Measurements from ENCODE around the gene HINT3. TPM values are rescaled to one million over a fixed set of nuclear protein-coding genes. Genes with fewer than 3 reads are reported as not detected.

HINT3 gene
- total RNA-seq, 2 experiments from 2014 or later, result 10.6 to 10.8 TPM

DNA sequence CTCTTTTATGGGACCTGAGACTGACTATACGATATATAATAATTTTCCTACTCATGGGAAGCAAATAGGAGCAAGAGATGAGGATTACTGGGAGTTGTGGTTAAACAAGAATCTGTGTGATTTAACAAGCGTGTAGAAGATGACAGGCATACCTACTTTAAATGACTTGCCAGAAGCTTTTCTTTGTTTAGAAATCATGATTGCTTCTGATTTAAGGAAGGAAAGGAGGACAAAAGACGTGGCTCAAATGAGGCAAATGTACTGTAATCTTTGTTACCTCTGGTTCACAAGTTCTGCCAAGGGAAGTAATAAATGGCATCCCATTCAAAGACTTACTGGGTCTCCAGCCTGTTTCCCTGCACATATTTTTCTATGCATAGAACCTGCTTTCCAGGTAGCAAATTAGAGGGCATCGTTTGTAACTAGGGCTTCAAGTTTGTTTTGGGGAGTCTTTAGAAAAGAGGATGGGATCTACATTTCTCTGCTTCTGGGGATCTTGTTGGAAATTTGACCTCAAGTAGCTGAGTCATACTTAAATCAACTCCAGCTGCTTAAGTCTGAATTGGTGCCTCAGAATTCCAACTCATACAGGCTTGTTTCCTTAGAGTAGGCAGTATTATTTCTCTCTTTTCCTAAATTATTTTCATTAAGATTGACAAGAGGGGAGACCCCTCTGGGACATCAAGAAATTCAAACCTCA is 26.8 kb downstream of the HINT3 start:
- Mint-ChIP-seq H3K9me3 (no peaks in the 10 kb centered on the region), H3K27me3 (no peaks in the 10 kb centered on the region), H3K36me3 (no peaks in the 10 kb centered on the region), H3K4me3 (no peak overlapping the region), H3K4me1 (peaks cover 3% of the 10 kb centered on the region), H3K27ac (no peak overlapping the region)
- POLR2A ChIA-PET, result no interaction called here
- no peak for ATAC-seq (ENCODE audit: low read depth)
- no peak for DNase-seq

DNA sequence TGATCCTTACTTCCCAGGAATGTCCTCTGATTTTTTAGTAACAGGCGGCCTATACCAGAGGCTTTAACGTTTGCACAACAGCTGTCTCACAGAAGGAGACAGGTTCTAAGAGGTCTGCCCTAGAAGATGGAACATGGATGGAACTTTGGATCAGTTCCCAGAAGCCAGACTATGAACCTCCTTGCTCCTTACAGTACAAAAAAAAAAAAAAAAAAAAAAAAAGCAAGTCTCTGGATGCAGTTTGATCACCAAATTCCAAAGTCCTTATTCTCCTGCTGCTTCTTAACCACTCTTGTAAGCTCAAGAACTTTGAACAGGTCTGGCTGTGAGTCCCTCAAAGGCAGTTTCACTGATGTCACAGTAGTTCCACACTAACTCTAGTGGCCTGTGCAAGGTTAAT is 27.7 kb downstream of the HINT3 start:
- Mint-ChIP-seq H3K9me3 (no peaks in the 10 kb centered on the region), H3K27ac (no peak overlapping the region), H3K36me3 (no peaks in the 10 kb centered on the region), H3K4me1 (peaks cover 4% of the 10 kb centered on the region), H3K27me3 (no peaks in the 10 kb centered on the region), H3K4me3 (no peak overlapping the region)
- DNase-seq (no peak), ATAC-seq (ENCODE audit: low read depth) (no peak)
- POLR2A ChIA-PET, result interaction anchor here (0.7 to 4.8 kb wide), 3 partner anchors 33 to 356 kb away, joined by 4 to 37 read pairs (median 9); partner anchors contain the start of gene NCOA7

DNA sequence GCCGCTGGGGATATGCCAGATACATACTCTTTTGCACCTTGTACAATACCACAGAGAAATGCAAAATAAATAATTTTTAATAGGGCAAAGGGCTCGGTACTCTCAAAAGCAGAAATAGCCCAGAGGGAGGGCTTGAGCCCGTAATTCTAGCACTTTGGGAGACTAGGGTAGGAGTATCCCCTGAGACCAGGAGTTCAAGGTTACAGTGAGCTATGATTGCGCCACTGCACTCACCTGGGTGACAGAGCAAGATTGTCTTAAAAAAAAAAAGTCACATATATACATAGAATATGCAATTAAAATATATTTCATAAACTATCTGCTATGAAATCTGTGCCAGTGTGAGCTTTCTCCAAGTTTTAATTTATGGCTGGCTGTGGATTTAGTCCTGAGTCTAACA is 29.0 kb downstream of the HINT3 start:
- no peaks in the 10 kb centered on the region for H3K36me3 Mint-ChIP-seq
- POLR2A ChIA-PET, result interaction anchor here (1.1 to 4.8 kb wide), 7 partner anchors 9 to 204 kb away, joined by 3 to 37 read pairs (median 6); partner anchors contain the start of gene NCOA7
- DNase-seq (no peak), ATAC-seq (ENCODE audit: low read depth) (no peak)
- H3K9me3 Mint-ChIP-seq, result no peaks in the 10 kb centered on the region
- peak overlapping the region; percentile 31 for H3K4me3 Mint-ChIP-seq
- no peak overlapping the region for H3K27ac Mint-ChIP-seq
- no peaks in the 10 kb centered on the region for H3K27me3 Mint-ChIP-seq
- peaks cover 9% of the 10 kb centered on the region for H3K4me1 Mint-ChIP-seq

DNA sequence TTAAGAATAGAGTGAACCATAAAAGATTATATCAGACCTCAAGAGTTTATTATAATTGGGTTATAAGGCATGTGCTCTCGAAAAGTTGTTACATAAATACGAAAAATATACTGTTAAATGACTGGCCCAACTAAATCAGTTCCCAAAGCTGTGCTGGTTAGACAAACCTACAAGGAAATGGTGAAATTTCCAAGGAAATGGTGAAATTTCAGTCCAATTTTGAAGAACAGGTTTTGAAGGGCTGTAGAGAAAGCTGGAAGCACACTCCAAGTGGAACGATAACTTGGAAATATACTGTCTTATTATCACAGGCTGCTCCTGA is 29.4 kb downstream of the HINT3 start:
- DNase-seq (no peak), ATAC-seq (ENCODE audit: low read depth) (no peak)
- H3K4me3 Mint-ChIP-seq, result no peak overlapping the region
- H3K4me1 Mint-ChIP-seq, result peaks cover 9% of the 10 kb centered on the region
- H3K36me3 Mint-ChIP-seq, result no peaks in the 10 kb centered on the region
- POLR2A ChIA-PET, result interaction anchor here (0.9 to 4.8 kb wide), 10 partner anchors 9 to 684 kb away, joined by 3 to 37 read pairs (median 4); partner anchors contain the start of genes HDDC2 and NCOA7
- no peak overlapping the region for H3K27ac Mint-ChIP-seq
- H3K9me3 Mint-ChIP-seq, result no peaks in the 10 kb centered on the region
- H3K27me3 Mint-ChIP-seq, result no peaks in the 10 kb centered on the region

DNA sequence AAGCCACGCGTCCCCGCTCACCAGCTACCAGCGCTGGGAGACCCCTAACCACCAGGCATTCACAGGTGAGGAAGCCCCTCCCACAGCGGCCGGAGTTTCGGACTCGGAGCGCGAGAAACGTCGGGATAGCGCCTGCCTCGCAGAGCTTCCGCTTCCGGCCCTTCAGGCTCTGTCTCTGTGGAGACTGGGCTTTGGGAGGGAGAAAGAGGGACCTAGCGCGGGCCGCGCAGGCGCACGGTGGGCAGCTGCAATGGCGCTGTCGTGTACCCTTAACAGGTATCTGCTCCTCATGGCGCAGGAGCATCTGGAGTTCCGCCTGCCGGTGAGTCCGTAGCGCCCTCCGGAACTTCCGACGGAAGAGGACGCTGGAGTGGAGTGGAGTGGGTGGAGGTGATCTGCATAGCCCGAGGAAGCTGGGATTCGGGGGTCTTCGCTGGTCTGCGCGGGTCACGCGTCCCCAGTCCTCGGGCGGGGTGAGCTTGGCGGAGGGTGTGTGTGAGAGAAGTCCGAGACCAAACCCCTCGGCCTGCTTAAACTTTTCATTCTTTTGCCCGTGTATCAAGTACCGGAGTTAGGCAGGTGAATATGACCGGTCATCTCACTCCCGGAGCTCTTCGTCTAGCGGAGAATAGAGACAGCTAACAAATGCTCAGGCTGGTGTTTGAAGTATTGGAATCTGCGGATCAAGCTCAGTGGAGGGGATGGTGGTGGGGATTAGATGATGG is 29.9 kb downstream of the HINT3 start, which contains the start of gene TRMT11:
Gene TRMT11, plus strand, starts transcription at position 240 of the 725 bp plus-strand sequence. Its CDS starts 11 bp downstream, at position 251.
- Mint-ChIP-seq H3K27me3 (no peaks in the 10 kb centered on the region), H3K4me1 (peaks cover 9% of the 10 kb centered on the region), H3K36me3 (no peaks in the 10 kb centered on the region), H3K27ac (no peak within 1 kb of the TSS), H3K4me3 (peak within 1 kb of the TSS; percentile 31), H3K9me3 (no peaks in the 10 kb centered on the region)
- ATAC-seq (ENCODE audit: low read depth), result peak; percentile 98
- DNase-seq, result peak; percentile 79
- POLR2A ChIA-PET, result interaction anchor here (0.7 to 4.8 kb wide), 12 partner anchors 9 to 685 kb away, joined by 3 to 37 read pairs (median 4); partner anchors contain the start of genes HDDC2 and NCOA7

DNA sequence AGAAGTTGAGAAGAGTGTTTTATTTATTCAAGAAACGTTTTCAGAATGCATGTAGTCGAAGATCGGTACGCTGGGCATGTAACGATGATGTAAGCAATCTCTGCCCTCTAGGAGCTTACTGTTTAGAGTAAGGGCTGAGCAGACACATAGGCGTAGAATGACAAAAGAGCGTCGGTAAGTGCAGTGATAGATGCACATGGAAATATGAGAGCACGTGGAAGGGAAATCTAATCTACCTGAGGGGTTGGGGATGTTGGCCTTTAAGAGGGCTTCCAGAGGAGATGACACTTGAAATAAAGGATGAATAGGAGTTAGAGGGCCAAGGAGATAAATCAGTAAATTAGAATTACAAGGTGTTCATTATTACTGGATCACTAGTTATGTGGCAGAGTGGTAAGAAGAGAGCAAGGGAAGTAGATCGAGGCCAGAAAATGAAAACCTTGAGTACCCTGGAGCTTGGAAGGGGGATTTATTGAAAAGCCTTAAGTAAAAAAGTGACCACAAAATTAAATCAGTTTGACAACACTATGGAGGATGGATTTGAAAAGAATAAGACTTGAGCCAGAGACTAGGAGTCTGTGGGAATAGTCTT is 30.6 kb downstream of the HINT3 start:
- Mint-ChIP-seq H3K9me3 (no peaks in the 10 kb centered on the region), H3K4me3 (no peak overlapping the region), H3K36me3 (no peaks in the 10 kb centered on the region), H3K27ac (no peak overlapping the region), H3K4me1 (peaks cover 10% of the 10 kb centered on the region), H3K27me3 (no peaks in the 10 kb centered on the region)
- ATAC-seq (ENCODE audit: low read depth) (peak; percentile 5), DNase-seq (no peak)
- POLR2A ChIA-PET, result interaction anchor here (0.7 to 4.8 kb wide), 9 partner anchors 8 to 206 kb away, joined by 3 to 37 read pairs (median 5); partner anchors contain the start of gene NCOA7

DNA sequence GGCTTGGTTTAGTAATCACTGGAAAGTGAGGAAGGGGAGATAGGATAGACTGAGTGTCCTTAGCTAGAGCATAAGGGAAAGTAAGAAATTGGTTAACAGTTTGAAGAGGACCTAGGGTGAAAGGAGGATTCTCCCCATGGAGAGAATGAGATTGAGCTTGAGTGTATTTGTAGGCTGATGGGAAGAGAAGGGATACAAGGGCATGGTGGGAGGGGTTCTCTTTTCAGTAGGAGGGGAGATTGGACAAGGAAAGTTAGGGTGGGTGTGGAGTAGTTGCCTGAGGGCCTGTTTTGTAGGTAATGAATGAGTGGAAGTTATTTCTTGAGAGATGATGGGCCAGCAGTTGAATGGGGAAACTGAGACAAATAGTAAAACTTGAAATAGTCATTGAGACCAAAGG is 31.7 kb downstream of the HINT3 start:
- POLR2A ChIA-PET, result interaction anchor here (4.8 kb wide), 1 partner anchor 197 kb away, joined by 37 read pairs; the partner anchor contains the start of gene NCOA7
- Mint-ChIP-seq H3K27me3 (no peaks in the 10 kb centered on the region), H3K27ac (no peak overlapping the region), H3K4me1 (peaks cover 13% of the 10 kb centered on the region), H3K9me3 (no peaks in the 10 kb centered on the region), H3K36me3 (no peaks in the 10 kb centered on the region), H3K4me3 (no peak overlapping the region)
- DNase-seq (no peak), ATAC-seq (ENCODE audit: low read depth) (no peak)

DNA sequence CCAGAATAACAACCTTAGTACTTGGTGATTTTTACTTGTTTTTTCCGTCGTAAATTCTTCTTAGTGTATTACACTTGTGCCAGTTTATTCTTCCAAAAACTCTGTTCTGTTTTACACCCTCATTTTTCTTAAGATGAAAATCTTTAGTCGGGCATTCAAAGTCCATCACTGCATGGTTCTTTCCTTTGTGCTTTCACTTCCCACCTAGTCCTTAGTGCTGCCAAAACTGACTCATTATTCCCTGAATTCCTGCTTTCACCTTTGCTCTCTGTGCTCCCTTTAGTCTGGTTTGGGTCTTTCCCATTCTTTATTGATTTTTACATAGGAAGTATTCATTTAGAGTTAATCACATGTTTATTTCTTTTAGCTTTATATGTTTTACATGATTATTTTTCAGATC is 33.1 kb downstream of the HINT3 start:
- Mint-ChIP-seq H3K36me3 (no peaks in the 10 kb centered on the region), H3K27me3 (no peaks in the 10 kb centered on the region), H3K9me3 (no peaks in the 10 kb centered on the region), H3K27ac (no peak overlapping the region), H3K4me1 (peaks cover 15% of the 10 kb centered on the region), H3K4me3 (no peak overlapping the region)
- POLR2A ChIA-PET, result interaction anchor here (0.7 kb wide), 1 partner anchor 34 kb away, joined by 4 read pairs; no protein-coding TSS in a partner anchor
- ATAC-seq (ENCODE audit: low read depth) (no peak), DNase-seq (no peak)

DNA sequence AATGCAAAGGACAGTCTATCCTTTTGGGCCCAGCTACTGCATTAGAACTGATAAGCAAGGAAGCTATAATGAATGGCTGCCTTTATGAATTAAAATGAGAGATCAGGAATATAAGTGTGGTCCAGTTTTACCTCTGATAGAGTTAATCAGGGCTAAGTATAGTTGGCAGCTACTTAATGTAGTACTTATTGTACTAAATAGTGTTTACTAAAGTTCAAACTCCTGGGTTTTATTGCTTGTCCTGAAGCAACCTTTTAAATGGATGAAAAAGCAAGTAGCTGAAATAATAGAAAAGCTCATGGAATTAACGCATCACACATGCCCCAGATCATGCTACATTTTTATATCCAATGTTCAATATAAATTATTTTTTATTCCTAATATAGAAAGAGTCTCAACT is 35.1 kb downstream of the HINT3 start:
- H3K4me3 Mint-ChIP-seq, result no peak overlapping the region
- H3K9me3 Mint-ChIP-seq, result no peaks in the 10 kb centered on the region
- DNase-seq (no peak), ATAC-seq (ENCODE audit: low read depth) (no peak)
- no peaks in the 10 kb centered on the region for H3K27me3 Mint-ChIP-seq
- POLR2A ChIA-PET, result no interaction called here
- H3K36me3 Mint-ChIP-seq, result no peaks in the 10 kb centered on the region
- no peak overlapping the region for H3K27ac Mint-ChIP-seq
- H3K4me1 Mint-ChIP-seq, result peaks cover 23% of the 10 kb centered on the region

DNA sequence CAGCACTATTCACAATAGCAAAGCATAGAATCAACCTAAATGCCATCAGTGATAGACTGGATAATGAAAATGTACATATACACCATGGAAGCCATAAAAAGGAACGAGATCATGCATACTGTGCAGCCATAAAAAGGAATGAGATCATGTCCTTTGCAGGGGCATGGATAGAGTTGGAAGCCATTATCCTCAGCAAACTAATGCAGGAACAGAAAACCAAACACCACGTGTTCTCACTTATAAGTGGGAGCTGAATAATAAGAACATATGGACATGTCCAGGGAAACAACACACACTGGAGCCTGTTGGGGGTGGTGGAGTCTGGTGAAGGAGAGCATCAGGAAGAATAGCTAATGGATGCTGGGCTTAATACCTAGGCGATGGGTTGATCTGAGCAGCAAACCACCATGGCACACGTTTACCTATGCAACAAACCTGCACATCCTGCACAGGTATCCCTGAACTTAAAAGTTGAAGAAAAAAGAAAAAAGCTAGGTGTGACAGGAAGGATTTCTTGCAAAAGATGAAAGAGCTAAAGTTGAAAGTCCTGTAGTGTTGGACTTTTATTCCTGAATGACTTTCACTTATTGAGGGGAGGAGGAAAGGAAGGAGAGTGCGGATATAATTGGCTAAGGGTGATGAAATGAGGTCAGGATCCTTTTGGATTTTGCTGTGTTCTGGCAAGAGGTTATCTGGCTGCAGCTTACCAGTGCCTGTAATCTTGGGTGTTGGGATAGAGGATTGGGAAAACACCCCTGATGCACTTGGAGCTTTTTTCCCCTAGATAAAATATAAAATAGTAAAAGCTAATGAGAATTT is 38.3 kb downstream of the HINT3 start:
- Mint-ChIP-seq H3K27me3 (no peaks in the 10 kb centered on the region), H3K9me3 (no peaks in the 10 kb centered on the region), H3K27ac (no peak overlapping the region), H3K36me3 (peaks cover 10% of the 10 kb centered on the region), H3K4me1 (peaks cover 17% of the 10 kb centered on the region), H3K4me3 (no peak overlapping the region)
- ATAC-seq (ENCODE audit: low read depth), result no peak
- no peak for DNase-seq
- POLR2A ChIA-PET, result interaction anchor here (0.6 to 1.2 kb wide), 2 partner anchors 8 to 182 kb away, joined by 3 to 12 read pairs; partner anchors contain the start of gene TRMT11

DNA sequence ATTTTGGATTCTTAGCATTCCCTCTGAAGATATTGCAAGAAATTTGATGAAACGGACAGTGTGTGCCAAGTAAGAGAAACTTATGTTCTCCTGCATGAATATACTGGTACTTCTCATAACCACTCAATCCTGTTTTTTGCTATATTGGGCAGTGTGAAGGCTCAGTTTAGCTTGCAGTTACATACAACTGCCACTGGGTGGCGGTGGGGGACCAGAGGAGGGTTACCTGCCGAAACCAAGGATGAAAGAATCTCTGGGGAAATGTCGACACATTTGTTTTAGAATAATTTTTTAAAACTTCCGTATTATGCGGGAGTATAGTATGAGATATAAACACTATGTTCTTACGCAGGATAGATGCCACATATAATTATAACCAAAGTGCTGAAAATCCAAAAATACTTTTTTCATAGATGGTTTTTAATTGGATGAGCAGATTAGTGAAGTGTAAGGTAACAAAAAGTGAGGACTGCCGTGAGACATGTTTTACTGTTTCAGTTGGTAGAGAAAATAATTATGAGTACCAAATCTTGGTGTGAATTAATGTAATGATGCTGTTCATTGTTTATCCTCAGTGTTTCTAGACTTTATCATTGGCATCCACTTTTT is 39.5 kb downstream of the HINT3 start:
- ATAC-seq (ENCODE audit: low read depth) (peak; percentile 91), DNase-seq (peak; percentile 79)
- H3K4me3 Mint-ChIP-seq, result peak overlapping the region; percentile 64
- H3K4me1 Mint-ChIP-seq, result peaks cover 16% of the 10 kb centered on the region
- no peaks in the 10 kb centered on the region for H3K9me3 Mint-ChIP-seq
- H3K27ac Mint-ChIP-seq, result peak overlapping the region; percentile 4
- H3K36me3 Mint-ChIP-seq, result peaks cover 16% of the 10 kb centered on the region
- POLR2A ChIA-PET, result no interaction called here
- no peaks in the 10 kb centered on the region for H3K27me3 Mint-ChIP-seq
